ENCODE results near the gene AUP1. TPM values are rescaled to one million over a fixed set of nuclear protein-coding genes. Genes with fewer than 3 reads are reported as not detected.

AUP1 gene
- total RNA-seq, 1 donor from 2014 or later = 117 TPM

GRCh38 chr2:74510272-74510671, 19.2 kb downstream of the AUP1 start:
- DNase-seq (ENCODE audit: low spot score) = no peak
- no peak for TF ChIP-seq CTCF (IDR thresholded peaks at IDR 0.05; ENCODE audit: unreplicated experiment)
- Mint-ChIP-seq H3K27ac (ENCODE audit: unreplicated experiment) (no peak overlapping the region), H3K36me3 (ENCODE audit: low read depth, unreplicated experiment) (peaks cover 9% of the 10 kb centered on the region), H3K4me1 (ENCODE audit: unreplicated experiment) (peaks cover 32% of the 10 kb centered on the region), H3K27me3 (ENCODE audit: unreplicated experiment) (peaks cover 30% of the 10 kb centered on the region), H3K9me3 (ENCODE audit: unreplicated experiment) (no peaks in the 10 kb centered on the region), H3K4me3 (ENCODE audit: unreplicated experiment) (peak overlapping the region; percentile 9)

GRCh38 chr2:74507926-74508520, 21.5 kb downstream of the AUP1 start:
- Mint-ChIP-seq H3K27me3 (ENCODE audit: unreplicated experiment) (peaks cover 37% of the 10 kb centered on the region), H3K27ac (ENCODE audit: unreplicated experiment) (peak overlapping the region; percentile 100), H3K4me3 (ENCODE audit: unreplicated experiment) (peak overlapping the region; percentile 100), H3K36me3 (ENCODE audit: low read depth, unreplicated experiment) (peaks cover 16% of the 10 kb centered on the region), H3K4me1 (ENCODE audit: unreplicated experiment) (peaks cover 30% of the 10 kb centered on the region), H3K9me3 (ENCODE audit: unreplicated experiment) (no peaks in the 10 kb centered on the region)
- TF ChIP-seq CTCF (IDR thresholded peaks at IDR 0.05; ENCODE audit: unreplicated experiment) = no peak
- peak; percentile 25 for DNase-seq (ENCODE audit: low spot score)

- Mint-ChIP-seq H3K4me3 (ENCODE audit: unreplicated experiment) (peak within 1 kb of the TSS; percentile 100), H3K27ac (ENCODE audit: unreplicated experiment) (peak within 1 kb of the TSS; percentile 100), H3K9me3 (ENCODE audit: unreplicated experiment) (no peaks in the 10 kb centered on the region), H3K36me3 (ENCODE audit: low read depth, unreplicated experiment) (peaks cover 13% of the 10 kb centered on the region), H3K4me1 (ENCODE audit: unreplicated experiment) (peaks cover 27% of the 10 kb centered on the region), H3K27me3 (ENCODE audit: unreplicated experiment) (peaks cover 34% of the 10 kb centered on the region)
- TF ChIP-seq CTCF (IDR thresholded peaks at IDR 0.05; ENCODE audit: unreplicated experiment) = peak; percentile 32
- DNase-seq (ENCODE audit: low spot score) = peak; percentile 95
These were observed 22.2 kb downstream of the AUP1 start, which contains the start of gene PCGF1 for GRCh38 chr2:74507145-74507925. PCGF1 (minus strand) TSS chr2:74507695; CDS start chr2:74507668, 27 bp downstream.

GRCh38 chr2:74505448-74506246, 23.9 kb downstream of the AUP1 start:
- Mint-ChIP-seq H3K4me3 (ENCODE audit: unreplicated experiment) (no peak overlapping the region), H3K27me3 (ENCODE audit: unreplicated experiment) (peaks cover 34% of the 10 kb centered on the region), H3K36me3 (ENCODE audit: low read depth, unreplicated experiment) (peaks cover 13% of the 10 kb centered on the region), H3K9me3 (ENCODE audit: unreplicated experiment) (no peaks in the 10 kb centered on the region), H3K4me1 (ENCODE audit: unreplicated experiment) (peaks cover 27% of the 10 kb centered on the region), H3K27ac (ENCODE audit: unreplicated experiment) (no peak overlapping the region)
- DNase-seq (ENCODE audit: low spot score) = no peak
- TF ChIP-seq CTCF (IDR thresholded peaks at IDR 0.05; ENCODE audit: unreplicated experiment) = no peak
